NCI-H69 (cell line): ENCODE measurements around the gene AGAP4.
"Not testable (repeated sequence)": the region's sequence is repeated elsewhere in the genome, so short reads cannot be mapped to it uniquely, and the experiment has no call there.

Experiments
- DNase-seq: peaks from one replicate; lab custom pipeline; 2025; lab: John Stamatoyannopoulos, UW

Gene AGAP4

GRCh38 chr10:45790694-45791426 lies 56.4 kb downstream of the AGAP4 start:
- DNase-seq = not testable (repeated sequence)

- DNase-seq = not testable (repeated sequence)
These were observed 57.3 kb downstream of the AGAP4 start for GRCh38 chr10:45789991-45790390.

GRCh38 chr10:45787212-45787741 lies 60.0 kb downstream of the AGAP4 start:
- DNase-seq = not testable (repeated sequence)

- not testable (repeated sequence) for DNase-seq
These were observed 61.1 kb downstream of the AGAP4 start for GRCh38 chr10:45786217-45786616.
